Neural cell (in vitro differentiated cells): ENCODE measurements around the gene RFX8.

Source experiments
- EP300 ChIP-seq: fragments of 450-650 bp; conservative IDR thresholded peaks from 2 replicates; pipeline ENCODE4 v1.6.1; 2014; ENCODE audit warnings: antibody characterized with exemption, mild to moderate bottlenecking, moderate library complexity; ENCODE audit not compliant: poor library complexity, severe bottlenecking
- EZH2 ChIP-seq: fragments of 200-600, 300-800 bp; shearing (Covaris generic), sonication (generic); IDR thresholded peaks from 2 replicates; pipeline ENCODE4 v1.6.1; 2014; ENCODE audit warnings: antibody characterized with exemption, low read length, borderline replicate concordance, mild to moderate bottlenecking; ENCODE audit not compliant: insufficient read depth, poor library complexity, severe bottlenecking
- POLR2AphosphoS5 ChIP-seq: IDR thresholded peaks from 2 replicates; pipeline ENCODE4 v1.6.1; 2012

GRCh38 chr2:101356055-101356454 is 118.9 kb downstream of the RFX8 start:
- no peak for TF ChIP-seq EP300
- TF ChIP-seq POLR2AphosphoS5 = no peak
- TF ChIP-seq EZH2 = no peak
